NCI-H1417 (cell line): ENCODE data around the gene TRIP6.

Experiments used
- DNase-seq, 3 experiments: peaks; one replicate each; lab custom pipeline; 2025; lab: John Stamatoyannopoulos, UW

The TRIP6 gene

DNA sequence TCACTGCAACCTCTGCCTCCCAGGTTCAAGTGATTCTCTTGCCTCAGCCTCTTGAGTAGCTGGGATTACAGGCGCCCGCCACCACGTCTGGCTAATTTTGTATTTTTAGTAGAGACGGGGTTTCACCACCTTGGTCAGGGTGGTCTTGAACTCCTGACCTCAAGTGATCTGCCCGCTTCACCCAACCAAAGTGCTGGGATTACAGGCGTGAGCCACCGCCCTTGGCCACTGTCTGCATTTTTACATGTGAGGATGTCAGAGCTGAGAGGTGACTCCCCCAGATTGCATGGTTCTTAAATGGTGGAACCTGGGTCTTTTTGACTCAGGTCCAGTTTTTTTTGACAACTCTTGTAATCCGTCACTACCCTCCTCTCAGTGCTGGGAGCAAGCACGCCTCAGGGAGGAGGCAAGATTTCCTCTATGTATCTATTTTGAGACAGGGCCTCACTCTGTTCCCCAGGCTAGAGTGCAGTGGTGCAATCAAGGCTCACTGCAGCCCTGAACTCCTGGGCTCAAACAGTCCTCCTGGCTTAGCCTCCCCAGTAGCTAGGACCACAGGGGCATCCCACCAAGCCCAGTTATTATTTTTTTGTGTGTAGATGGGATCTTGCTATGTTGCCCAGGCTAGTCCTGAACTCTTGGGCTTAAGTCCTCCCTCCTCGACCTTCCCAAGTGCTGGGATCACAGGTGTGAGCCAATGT, 6.6 kb downstream of the TRIP6 start:
- DNase-seq: no peak

DNA sequence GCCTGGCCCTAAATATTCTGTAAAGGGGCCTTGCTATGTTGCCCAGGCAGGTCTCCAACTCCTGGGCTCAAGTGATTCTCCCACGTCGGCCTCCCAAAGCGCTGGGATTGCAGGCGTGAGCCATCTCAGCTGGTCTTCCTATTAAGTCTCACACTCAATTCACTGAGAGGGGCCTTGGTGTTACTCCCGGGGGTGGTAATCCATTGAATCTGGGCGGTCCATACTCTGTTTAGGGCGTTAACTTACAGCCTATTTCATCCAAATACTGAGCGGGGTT, 7.1 kb downstream of the TRIP6 start:
- no peak for DNase-seq

- DNase-seq: peak; percentile 100
Measured at GRCh38 chr7:100874577-100875355, 7.6 kb downstream of the TRIP6 start, which contains the start of gene SRRT. TSS of gene SRRT (plus strand) at chr7:100875103. CDS start at chr7:100875591, 488 bp downstream.

DNA sequence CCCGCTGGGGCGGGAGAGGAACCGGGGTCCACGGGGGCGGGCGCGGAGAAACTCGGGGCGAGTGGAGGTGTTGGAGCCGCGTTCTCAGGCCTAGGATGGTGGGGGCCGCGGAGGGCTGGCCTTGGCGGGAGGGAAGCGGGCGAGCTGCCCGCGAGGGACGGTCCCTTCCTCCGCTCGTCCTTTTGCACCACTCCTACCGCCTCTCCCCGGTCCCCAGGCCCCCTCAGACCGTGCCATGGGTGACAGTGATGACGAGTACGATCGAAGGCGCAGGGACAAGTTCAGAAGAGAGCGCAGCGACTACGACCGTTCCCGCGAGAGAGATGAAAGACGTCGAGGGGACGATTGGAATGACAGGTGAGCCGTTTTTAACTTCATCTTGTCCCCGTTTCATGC, 8.2 kb downstream of the TRIP6 start:
- DNase-seq: peak in 1 of 3 experiments; percentile 73

- no peak for DNase-seq
Measured at GRCh38 chr7:100878013-100878412, 10.8 kb downstream of the TRIP6 start.

DNA sequence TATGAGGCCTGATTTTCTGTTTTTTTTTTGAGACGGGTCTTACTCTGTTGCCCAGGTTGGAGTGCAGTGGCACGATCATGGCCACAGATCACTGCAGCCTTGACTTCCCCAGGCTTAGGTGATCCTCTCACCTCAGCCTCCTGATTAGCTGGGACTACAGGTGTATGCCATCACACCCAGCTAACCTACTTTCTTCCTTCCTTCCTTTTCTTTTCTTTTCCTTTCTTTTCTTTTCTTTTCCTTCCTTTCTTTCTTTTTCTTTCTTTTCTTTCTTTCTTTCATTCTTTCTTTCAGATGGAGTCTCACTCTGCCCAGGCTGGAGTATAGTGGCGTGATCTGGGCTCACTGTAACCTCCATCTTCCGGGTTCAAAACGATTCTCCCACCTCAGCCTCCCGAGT, 11.5 kb downstream of the TRIP6 start:
- DNase-seq: no peak

- DNase-seq: no peak
Measured at GRCh38 chr7:100879685-100880261, 12.6 kb downstream of the TRIP6 start.

DNA sequence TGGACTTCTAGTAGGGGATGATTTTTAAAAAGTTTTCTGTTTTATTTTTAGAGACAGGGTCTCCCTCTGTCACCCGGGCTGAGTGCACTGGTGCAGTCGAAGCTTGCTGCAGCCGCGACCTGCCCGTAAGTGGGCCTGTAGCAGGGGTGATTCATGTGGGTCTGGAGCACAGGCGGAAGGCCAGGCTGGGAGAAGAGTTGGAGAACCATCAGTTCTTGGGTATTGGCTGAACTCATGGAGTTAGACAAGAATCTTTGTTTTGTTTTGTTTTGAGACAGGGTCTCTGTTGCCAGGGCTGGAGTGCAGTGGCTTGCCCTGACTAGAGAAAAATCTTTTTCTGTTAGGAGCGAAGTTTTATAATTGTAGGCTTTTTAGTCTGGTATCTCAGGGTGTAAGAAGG, 13.5 kb downstream of the TRIP6 start:
- DNase-seq: no peak

DNA sequence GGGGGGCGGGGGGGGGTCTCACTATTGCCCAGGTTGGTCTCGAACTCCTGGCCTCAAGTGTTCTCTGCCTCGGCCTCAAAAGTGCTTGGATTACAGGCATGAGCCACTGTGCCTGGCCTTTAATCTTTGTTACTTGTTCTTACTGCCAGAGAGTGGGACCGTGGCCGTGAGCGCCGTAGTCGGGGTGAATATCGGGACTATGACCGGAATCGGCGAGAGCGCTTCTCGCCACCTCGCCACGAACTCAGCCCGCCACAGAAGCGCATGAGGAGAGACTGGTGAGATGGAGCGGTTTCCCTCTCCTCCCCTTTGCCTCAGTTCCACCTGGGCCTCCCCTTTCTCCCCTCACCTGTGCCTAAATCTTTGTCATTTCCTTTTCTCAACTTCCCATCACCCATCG, 13.9 kb downstream of the TRIP6 start:
- DNase-seq: no peak

DNA sequence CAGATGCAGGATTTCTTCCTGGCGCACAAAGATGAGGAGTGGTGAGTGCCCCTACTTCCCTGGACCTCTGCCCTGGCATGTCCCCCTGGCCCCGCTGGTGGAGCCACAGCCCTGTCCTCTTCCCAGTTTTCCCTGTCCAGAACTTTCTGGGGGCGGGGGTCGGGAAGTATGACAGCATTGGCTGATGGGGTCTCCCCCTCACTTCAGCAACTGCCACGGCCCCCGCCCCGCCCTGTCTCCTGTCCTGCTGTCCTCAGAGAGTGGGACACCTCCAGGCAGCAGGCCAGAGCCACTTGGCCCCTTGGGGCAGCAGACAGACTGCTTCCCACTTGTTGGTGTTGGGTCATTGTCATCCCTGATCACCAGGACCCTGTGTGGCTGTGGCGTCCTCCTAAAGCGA, 15.0 kb downstream of the TRIP6 start:
- DNase-seq: no peak

- no peak for DNase-seq
Measured at GRCh38 chr7:100882785-100883526, 15.8 kb downstream of the TRIP6 start.

GRCh38 chr7:100884736-100885439, 17.7 kb downstream of the TRIP6 start:
- no peak for DNase-seq

DNA sequence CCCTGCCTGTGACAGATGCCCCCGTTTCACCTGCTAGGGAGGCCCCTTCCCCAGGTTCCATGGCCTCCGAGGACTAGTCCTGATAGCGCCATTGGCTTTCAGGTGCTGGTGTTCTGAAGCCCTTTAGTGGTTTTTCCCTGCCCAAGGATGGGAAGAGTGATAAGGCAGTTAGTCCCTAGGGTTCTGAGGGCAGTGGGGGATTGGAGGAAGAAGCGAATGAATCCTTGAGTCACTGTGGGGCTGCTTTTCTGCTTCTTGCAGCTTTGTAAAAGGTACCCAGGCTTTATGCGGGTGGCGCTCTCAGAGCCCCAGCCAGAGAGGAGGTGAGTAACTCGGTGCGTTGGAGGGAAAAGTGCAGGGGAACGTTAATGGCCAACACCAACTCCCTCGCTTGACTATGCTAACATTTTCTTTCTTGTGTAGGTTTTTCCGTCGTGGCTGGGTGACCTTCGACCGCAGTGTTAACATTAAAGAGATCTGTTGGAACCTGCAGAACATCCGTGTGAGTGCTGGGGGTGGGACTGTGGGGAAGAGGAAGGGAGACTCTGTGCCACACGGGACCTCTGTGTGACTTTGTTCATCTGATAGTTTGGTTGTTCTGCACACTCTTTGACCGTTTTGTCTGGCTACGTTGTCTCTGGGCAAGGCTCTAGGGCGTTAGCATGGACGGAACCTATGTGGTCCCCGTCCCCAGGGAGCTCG, 18.4 kb downstream of the TRIP6 start:
- no peak for DNase-seq

DNA sequence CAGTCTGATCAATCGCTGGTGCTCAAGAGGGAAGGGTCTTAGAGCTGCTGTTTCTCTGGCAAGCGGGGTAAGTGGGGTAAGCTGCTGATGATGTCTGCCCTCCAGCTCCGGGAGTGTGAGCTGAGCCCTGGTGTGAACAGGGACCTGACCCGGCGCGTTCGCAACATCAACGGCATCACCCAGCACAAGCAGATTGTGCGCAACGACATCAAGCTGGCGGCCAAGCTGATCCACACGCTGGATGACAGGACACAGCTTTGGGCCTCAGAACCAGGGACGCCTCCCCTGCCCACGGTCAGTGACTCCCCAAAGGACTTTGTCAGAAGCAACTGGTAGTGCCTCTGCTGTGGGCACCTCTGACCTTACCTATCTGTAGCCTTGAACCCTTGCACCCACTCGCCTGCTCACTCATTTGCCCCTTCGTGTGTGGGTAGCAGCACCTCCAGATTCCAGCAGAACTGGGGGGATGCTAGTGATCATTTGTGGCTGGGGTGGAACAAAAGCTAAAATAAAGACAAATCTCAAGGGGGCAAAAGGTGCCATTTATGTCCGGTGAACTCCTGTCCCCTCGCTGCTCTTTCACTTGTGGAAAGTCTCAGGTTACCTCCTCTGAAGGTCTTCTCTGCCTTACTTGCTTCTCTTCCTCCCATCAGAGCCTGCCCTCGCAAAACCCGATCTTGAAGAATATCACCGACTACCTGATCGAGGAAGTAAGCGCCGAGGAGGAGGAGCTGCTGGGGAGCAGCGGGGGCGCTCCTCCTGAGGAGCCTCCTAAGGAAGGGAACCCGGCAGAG, 19.2 kb downstream of the TRIP6 start:
- DNase-seq: no peak

DNA sequence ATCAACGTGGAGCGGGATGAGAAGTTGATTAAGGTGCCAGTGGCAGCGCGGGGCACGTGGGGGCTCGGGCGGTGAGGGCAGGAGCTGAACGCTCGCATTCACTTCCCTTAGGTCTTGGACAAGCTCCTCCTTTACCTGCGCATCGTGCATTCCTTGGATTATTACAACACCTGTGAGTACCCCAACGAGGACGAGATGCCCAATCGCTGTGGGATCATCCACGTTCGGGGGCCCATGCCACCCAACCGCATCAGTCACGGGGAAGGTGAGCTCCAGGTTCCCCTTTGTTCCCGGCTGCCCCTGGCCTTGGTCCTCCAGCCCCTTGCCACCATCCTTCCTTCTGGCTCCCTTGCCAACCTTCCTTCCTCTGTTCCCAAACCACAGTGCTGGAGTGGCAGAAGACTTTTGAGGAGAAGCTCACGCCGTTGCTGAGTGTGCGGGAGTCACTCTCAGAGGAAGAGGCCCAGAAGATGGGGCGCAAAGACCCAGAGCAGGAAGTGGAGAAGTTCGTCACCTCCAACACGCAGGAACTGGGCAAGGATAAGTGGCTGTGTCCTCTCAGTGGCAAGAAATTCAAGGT, 19.8 kb downstream of the TRIP6 start:
- DNase-seq: no peak

DNA sequence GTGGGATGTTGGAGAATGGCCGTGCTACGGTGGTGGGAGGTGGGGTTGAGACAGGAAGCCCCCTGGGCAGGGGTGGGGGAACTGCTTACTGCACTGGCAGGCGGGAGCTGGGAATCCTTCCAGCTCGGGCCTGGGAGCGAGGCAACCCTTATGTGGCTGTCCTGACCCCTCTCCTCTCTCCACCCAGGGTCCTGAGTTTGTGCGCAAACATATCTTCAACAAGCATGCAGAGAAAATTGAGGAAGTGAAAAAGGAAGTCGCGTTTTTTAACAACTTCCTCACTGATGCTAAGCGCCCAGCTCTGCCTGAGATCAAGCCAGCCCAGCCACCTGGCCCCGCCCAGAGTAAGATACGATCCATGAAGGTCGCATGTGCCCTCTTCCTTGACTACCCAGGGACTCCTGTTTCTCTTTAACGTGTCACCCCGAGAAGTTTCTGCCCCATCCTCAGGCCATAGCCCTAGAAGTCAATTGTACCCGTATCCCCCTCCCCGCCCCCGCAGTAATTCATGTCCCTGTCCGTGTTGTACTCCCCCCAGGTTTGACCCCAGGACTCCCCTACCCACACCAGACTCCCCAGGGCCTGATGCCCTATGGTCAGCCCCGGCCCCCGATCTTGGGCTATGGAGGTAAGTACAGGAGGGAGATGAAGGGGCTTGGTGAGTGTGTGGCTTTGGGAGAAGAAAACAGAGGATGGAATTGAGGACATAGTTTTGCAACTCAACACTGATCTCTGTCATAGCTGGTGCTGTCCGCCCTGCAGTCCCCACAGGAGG, 20.5 kb downstream of the TRIP6 start:
- DNase-seq: peak in 1 of 3 experiments; percentile 30

DNA sequence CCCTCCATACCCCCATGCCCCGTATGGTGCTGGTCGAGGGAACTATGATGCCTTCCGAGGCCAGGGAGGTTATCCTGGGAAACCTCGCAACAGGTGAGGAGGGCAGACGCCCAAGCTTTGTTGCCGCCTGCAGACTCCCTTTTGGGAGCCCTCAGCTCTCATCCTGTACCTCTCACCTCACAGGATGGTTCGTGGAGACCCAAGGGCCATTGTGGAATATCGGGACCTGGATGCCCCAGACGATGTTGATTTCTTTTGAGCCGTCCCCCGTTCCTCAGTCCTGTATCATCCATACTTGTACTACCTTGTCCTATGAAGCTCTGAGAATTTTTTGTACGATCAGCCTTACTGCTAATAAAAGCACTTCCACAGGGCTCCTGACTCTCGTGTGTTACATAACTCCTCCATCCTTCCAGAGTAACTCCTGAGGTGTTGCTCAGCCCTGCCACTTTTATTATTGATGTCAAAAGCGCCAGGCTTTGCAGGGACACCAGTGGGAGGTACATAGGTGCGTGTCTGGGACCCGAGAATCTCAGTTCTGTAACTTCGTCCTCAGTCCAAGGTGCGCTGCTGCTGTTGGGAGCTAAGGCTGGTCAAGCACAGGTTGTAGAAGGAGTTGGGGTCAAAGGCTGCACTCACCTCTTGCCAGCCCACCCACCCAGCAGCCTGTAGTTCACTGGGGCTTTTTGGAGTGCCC, 21.3 kb downstream of the TRIP6 start:
- peak in 1 of 3 experiments; percentile 43 for DNase-seq

DNA sequence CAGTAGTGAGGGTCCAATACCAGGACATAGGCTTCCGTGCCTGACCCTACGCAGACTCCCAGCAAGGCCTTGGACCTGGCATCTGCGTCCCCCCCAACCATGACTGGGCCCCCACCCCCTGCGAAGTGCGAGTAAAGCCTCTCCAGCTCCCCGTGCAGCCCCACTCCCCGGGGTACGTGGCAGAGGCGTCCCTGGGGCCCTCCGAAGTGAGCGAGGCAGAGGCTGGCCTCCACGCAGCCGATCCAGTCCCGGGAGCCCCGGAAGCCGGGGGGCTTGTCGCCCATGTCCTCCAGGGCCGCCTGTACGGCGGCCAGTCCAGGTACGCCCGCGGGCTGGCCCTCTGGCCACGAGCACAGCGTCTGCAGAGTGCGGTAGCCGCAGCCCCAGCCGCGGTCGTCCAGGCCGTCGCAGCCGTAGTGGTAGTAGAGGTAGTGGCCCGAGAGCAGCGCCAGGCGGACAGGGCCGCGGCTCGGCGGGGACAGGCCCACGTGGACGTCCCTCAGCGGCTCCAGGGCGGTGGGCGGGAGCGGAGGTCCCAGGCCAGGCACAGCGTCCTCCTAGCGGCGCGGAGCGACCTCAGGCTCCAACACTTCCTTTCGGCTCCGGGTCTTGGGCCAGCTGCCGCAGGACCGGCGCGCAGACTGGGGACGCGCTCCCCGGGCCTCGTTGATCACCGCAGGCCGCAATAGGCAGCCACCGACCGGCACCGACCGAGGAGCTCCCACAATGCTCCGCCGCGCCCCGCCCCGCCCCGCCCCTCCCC, 22.0 kb downstream of the TRIP6 start, which contains the start of gene UFSP1:
TSS of gene UFSP1 (minus strand) at position 728 of the 763 bp plus-strand sequence. CDS start at position 284, 444 bp downstream.
- peak in 1 of 3 experiments; percentile 90 for DNase-seq
